Peyer's patch (tissue), 4 donors: ENCODE data around the gene FEN1.

Experiments used
- CTCF ChIP-seq, 6 experiments: fragments of 450-650 bp in 4 of 6; fragments of 200-600 bp in 2 of 6; sonication (generic) in 1 of 6; IDR thresholded peaks; one replicate each; pipeline ENCODE4 v1.5.1; 2017 to 2019; ENCODE audit warnings: antibody characterized with exemption in 6 of 6, mild to moderate bottlenecking in 3 of 6, moderate library complexity in 1 of 6
- POLR2A ChIP-seq, 2 donors: fragments of 450-650 bp; IDR thresholded peaks; one replicate each; pipeline ENCODE4 v1.5.1; 2017; ENCODE audit warnings: antibody characterized with exemption in 2 of 2, mild to moderate bottlenecking in 2 of 2, moderate library complexity in 2 of 2

- TF ChIP-seq CTCF (IDR thresholded peaks at IDR 0.05) (no peak), POLR2A (IDR thresholded peaks at IDR 0.05) (no peak)
Observed at GRCh38 chr11:61747967-61748285, 44.8 kb upstream of the FEN1 start.
